ENCODE results near the gene PEF1.

PEF1 gene

GRCh38 chr1:31679676-31680230, 35.1 kb upstream of the PEF1 start:
- FAIRE-seq (no peak), DNase-seq (ENCODE audit: insufficient read length) (no peak)
- TF ChIP-seq POLR2A (IDR thresholded peaks at IDR 0.05; ENCODE audit: low read depth, low read length) (no peak), POLR2AphosphoS5 (IDR thresholded peaks at IDR 0.05; ENCODE audit: low read depth, low read length) (no peak), TAF1 (IDR thresholded peaks at IDR 0.05; ENCODE audit: borderline replicate concordance, low read depth, low read length) (no peak)

GRCh38 chr1:31679091-31679490, 34.4 kb upstream of the PEF1 start:
- DNase-seq (ENCODE audit: insufficient read length) (no peak), FAIRE-seq (no peak)
- TF ChIP-seq POLR2A (IDR thresholded peaks at IDR 0.05; ENCODE audit: low read depth, low read length) (no peak), POLR2AphosphoS5 (IDR thresholded peaks at IDR 0.05; ENCODE audit: low read depth, low read length) (no peak), TAF1 (IDR thresholded peaks at IDR 0.05; ENCODE audit: borderline replicate concordance, low read depth, low read length) (no peak)

GRCh38 chr1:31678681-31679080, 34.0 kb upstream of the PEF1 start:
- FAIRE-seq: no peak
- TF ChIP-seq TAF1 (IDR thresholded peaks at IDR 0.05; ENCODE audit: borderline replicate concordance, low read depth, low read length) (no peak), POLR2A (IDR thresholded peaks at IDR 0.05; ENCODE audit: low read depth, low read length) (no peak), POLR2AphosphoS5 (IDR thresholded peaks at IDR 0.05; ENCODE audit: low read depth, low read length) (no peak)

GRCh38 chr1:31677949-31678348, 33.3 kb upstream of the PEF1 start:
- no peak for TF ChIP-seq POLR2A (IDR thresholded peaks at IDR 0.05; ENCODE audit: low read depth, low read length)
- no peak for TF ChIP-seq POLR2AphosphoS5 (IDR thresholded peaks at IDR 0.05; ENCODE audit: low read depth, low read length)
- TF ChIP-seq TAF1 (IDR thresholded peaks at IDR 0.05; ENCODE audit: borderline replicate concordance, low read depth, low read length): no peak
- FAIRE-seq (no peak), DNase-seq (ENCODE audit: insufficient read length) (no peak)

More at GRCh38 chr1:31678681-31679080, 34.0 kb upstream of the PEF1 start:
- no peak for DNase-seq (ENCODE audit: insufficient read length)

- TF ChIP-seq POLR2A (IDR thresholded peaks at IDR 0.05; ENCODE audit: low read depth, low read length) (no peak), TAF1 (IDR thresholded peaks at IDR 0.05; ENCODE audit: borderline replicate concordance, low read depth, low read length) (no peak), POLR2AphosphoS5 (IDR thresholded peaks at IDR 0.05; ENCODE audit: low read depth, low read length) (no peak)
- DNase-seq (ENCODE audit: insufficient read length) (no peak), FAIRE-seq (no peak)
Observed at GRCh38 chr1:31677401-31677800, 32.7 kb upstream of the PEF1 start.

GRCh38 chr1:31675756-31676155, 31.1 kb upstream of the PEF1 start:
- no peak for DNase-seq (ENCODE audit: insufficient read length)
- TF ChIP-seq POLR2A (IDR thresholded peaks at IDR 0.05; ENCODE audit: low read depth, low read length): no peak
- TF ChIP-seq POLR2AphosphoS5 (IDR thresholded peaks at IDR 0.05; ENCODE audit: low read depth, low read length): no peak
- no peak for TF ChIP-seq TAF1 (IDR thresholded peaks at IDR 0.05; ENCODE audit: borderline replicate concordance, low read depth, low read length)
- no peak for FAIRE-seq

- TF ChIP-seq TAF1 (IDR thresholded peaks at IDR 0.05; ENCODE audit: borderline replicate concordance, low read depth, low read length): no peak
- no peak for TF ChIP-seq POLR2A (IDR thresholded peaks at IDR 0.05; ENCODE audit: low read depth, low read length)
- no peak for TF ChIP-seq POLR2AphosphoS5 (IDR thresholded peaks at IDR 0.05; ENCODE audit: low read depth, low read length)
- FAIRE-seq (no peak), DNase-seq (ENCODE audit: insufficient read length) (no peak)
Observed at GRCh38 chr1:31675161-31675560, 30.5 kb upstream of the PEF1 start.

GRCh38 chr1:31674626-31675025, 29.9 kb upstream of the PEF1 start:
- no peak for TF ChIP-seq TAF1 (IDR thresholded peaks at IDR 0.05; ENCODE audit: borderline replicate concordance, low read depth, low read length)
- TF ChIP-seq POLR2AphosphoS5 (IDR thresholded peaks at IDR 0.05; ENCODE audit: low read depth, low read length): no peak
- no peak for TF ChIP-seq POLR2A (IDR thresholded peaks at IDR 0.05; ENCODE audit: low read depth, low read length)
- no peak for DNase-seq (ENCODE audit: insufficient read length)

GRCh38 chr1:31673433-31673832, 28.8 kb upstream of the PEF1 start:
- TF ChIP-seq TAF1 (IDR thresholded peaks at IDR 0.05; ENCODE audit: borderline replicate concordance, low read depth, low read length) (no peak), POLR2A (IDR thresholded peaks at IDR 0.05; ENCODE audit: low read depth, low read length) (no peak), POLR2AphosphoS5 (IDR thresholded peaks at IDR 0.05; ENCODE audit: low read depth, low read length) (no peak)
- DNase-seq (ENCODE audit: insufficient read length) (no peak), FAIRE-seq (no peak)

More at GRCh38 chr1:31674626-31675025, 29.9 kb upstream of the PEF1 start:
- FAIRE-seq: no peak

GRCh38 chr1:31672986-31673385, 28.3 kb upstream of the PEF1 start:
- FAIRE-seq: no peak
- DNase-seq (ENCODE audit: insufficient read length): no peak
- no peak for TF ChIP-seq TAF1 (IDR thresholded peaks at IDR 0.05; ENCODE audit: borderline replicate concordance, low read depth, low read length)
- TF ChIP-seq POLR2A (IDR thresholded peaks at IDR 0.05; ENCODE audit: low read depth, low read length): no peak
- TF ChIP-seq POLR2AphosphoS5 (IDR thresholded peaks at IDR 0.05; ENCODE audit: low read depth, low read length): no peak

GRCh38 chr1:31671561-31672201, 27.0 kb upstream of the PEF1 start:
- no peak for DNase-seq (ENCODE audit: insufficient read length)
- TF ChIP-seq POLR2AphosphoS5 (IDR thresholded peaks at IDR 0.05; ENCODE audit: low read depth, low read length) (no peak), TAF1 (IDR thresholded peaks at IDR 0.05; ENCODE audit: borderline replicate concordance, low read depth, low read length) (no peak), POLR2A (IDR thresholded peaks at IDR 0.05; ENCODE audit: low read depth, low read length) (no peak)
- FAIRE-seq: no peak

GRCh38 chr1:31671147-31671546, 26.5 kb upstream of the PEF1 start:
- FAIRE-seq (no peak), DNase-seq (ENCODE audit: insufficient read length) (no peak)
- no peak for TF ChIP-seq TAF1 (IDR thresholded peaks at IDR 0.05; ENCODE audit: borderline replicate concordance, low read depth, low read length)
- no peak for TF ChIP-seq POLR2A (IDR thresholded peaks at IDR 0.05; ENCODE audit: low read depth, low read length)
- TF ChIP-seq POLR2AphosphoS5 (IDR thresholded peaks at IDR 0.05; ENCODE audit: low read depth, low read length): no peak

All from GM12892 (cell line).